GM10266 (cell line): ENCODE measurements around the gene MDM4.

Experiments
- DNase-seq: peaks from one replicate; pipeline ENCODE4 v3.0.0; 2012; ENCODE audit errors: extremely low spot score
- TF ChIP-seq, protein P1 (sequence below): IDR thresholded peaks from 2 replicates; pipeline ENCODE4 v1.5.1; 2012; ENCODE audit warnings: mild to moderate bottlenecking, low read depth; ENCODE audit not compliant: control insufficient read depth, insufficient read depth; ENCODE audit errors: missing control alignments

MDM4 gene

DNA sequence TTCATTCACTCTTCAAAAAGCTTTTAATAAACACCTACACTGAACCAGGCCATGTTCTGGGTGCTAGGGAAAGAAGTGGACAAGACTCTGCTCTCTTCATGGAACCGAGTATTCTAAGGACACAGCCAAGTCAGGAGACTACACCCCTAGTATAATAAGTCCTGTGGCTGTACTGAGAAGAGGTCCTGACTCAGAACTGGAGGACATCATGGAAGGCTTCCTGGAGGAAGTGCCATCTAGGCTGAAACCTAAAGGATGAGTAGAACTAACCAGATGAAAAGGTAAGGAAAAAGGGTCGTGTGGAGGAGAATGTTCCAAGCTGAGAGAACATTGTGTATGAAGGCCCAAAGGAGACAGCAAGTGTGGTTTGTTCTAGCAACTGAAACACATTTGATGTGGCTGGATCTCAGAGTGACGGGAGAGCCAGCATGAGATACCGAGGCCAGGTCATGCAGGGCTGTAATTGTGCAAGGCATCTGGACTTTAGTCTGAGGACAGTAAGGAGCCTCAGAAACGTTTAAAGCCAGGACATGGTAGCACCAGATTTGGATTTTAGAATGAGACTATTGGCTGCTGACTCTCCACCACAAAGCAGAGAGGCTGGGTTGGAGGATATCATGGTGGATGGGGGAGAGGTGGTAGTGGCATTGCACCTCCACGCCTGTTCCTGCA lies 86.8 kb downstream of the MDM4 start:
- no peak for DNase-seq
- TF ChIP-seq, protein P1, sequence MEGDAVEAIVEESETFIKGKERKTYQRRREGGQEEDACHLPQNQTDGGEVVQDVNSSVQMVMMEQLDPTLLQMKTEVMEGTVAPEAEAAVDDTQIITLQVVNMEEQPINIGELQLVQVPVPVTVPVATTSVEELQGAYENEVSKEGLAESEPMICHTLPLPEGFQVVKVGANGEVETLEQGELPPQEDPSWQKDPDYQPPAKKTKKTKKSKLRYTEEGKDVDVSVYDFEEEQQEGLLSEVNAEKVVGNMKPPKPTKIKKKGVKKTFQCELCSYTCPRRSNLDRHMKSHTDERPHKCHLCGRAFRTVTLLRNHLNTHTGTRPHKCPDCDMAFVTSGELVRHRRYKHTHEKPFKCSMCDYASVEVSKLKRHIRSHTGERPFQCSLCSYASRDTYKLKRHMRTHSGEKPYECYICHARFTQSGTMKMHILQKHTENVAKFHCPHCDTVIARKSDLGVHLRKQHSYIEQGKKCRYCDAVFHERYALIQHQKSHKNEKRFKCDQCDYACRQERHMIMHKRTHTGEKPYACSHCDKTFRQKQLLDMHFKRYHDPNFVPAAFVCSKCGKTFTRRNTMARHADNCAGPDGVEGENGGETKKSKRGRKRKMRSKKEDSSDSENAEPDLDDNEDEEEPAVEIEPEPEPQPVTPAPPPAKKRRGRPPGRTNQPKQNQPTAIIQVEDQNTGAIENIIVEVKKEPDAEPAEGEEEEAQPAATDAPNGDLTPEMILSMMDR = no peak

DNA sequence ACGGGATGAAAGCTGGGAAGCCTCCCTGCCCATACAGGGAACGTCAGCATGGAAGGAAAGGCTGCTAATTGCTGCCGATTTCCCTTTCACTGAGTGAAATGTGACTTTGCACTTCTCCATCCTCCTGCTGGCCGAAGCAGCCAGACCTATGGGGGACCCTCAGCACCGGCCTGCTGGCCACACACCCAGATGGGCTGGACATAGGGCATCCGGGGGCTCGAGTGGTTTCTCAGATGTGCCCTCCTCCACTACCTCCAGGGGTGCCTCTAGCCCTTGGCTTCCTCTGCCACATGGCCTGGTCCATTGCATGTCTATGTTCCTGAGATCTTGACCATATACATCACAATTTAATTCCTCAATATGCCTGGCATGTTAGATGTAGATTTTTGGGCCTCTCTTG lies 89.6 kb downstream of the MDM4 start:
- TF ChIP-seq, protein P1 = no peak
- no peak for DNase-seq
